Fibroblast of lung (primary cell): ENCODE data around the gene TMEM179. TPM values are rescaled to one million over a fixed set of nuclear protein-coding genes. Genes with fewer than 3 reads are reported as not detected.

Experiments
- DNase-seq, 2 donors: peaks; one replicate each; pipeline versions ENCODE4 v3.0.0 to v3.0.0-alpha.2; 2010; ENCODE audit warnings: low read depth in 2 of 2
- H2AFZ ChIP-seq: 2 replicates; pipeline ENCODE4 v1.5.1; 2012; ENCODE audit warnings: low read length, control low read depth, inconsistent platforms
- H3K27ac ChIP-seq: 2 replicates; pipeline ENCODE4 v1.5.1; 2011; ENCODE audit warnings: low read length, control low read depth; ENCODE audit not compliant: insufficient read depth
- H3K27me3 ChIP-seq: 2 replicates; pipeline ENCODE4 v1.5.1; 2011; ENCODE audit warnings: mild to moderate bottlenecking, low read length; ENCODE audit not compliant: control insufficient read depth, insufficient read depth
- H3K36me3 ChIP-seq: 2 replicates; pipeline ENCODE4 v1.5.1; 2011; ENCODE audit warnings: low read length; ENCODE audit not compliant: control insufficient read depth, insufficient read depth
- H3K4me1 ChIP-seq: 2 replicates; pipeline ENCODE4 v1.5.1; 2011; ENCODE audit warnings: low read length; ENCODE audit not compliant: control insufficient read depth, insufficient read depth; ENCODE audit errors: extremely low read depth
- H3K4me2 ChIP-seq: 2 replicates; pipeline ENCODE4 v1.5.1; 2011; ENCODE audit warnings: low read length, control low read depth; ENCODE audit not compliant: insufficient read depth; ENCODE audit errors: extremely low read depth
- H3K4me3 ChIP-seq, 4 experiments: fragments of 200-600 bp in 1 of 4; sonication (generic) in 1 of 4; replicated peaks in 1 of 4; 2 replicates each; pipeline ENCODE4 v1.5.1; 2011 to 2016; ENCODE audit warnings: low read length in 4 of 4, low read depth in 3 of 4, mild to moderate bottlenecking in 3 of 4, control low read depth in 2 of 4, inconsistent platforms in 1 of 4, mixed read lengths in 1 of 4; ENCODE audit not compliant: insufficient read depth in 1 of 4; ENCODE audit errors: control extremely low read depth in 1 of 4
- H3K79me2 ChIP-seq: 2 replicates; pipeline ENCODE4 v1.5.1; 2012; ENCODE audit warnings: mild to moderate bottlenecking, low read length, inconsistent platforms; ENCODE audit not compliant: control insufficient read depth, insufficient read depth
- H3K9ac ChIP-seq: 2 replicates; pipeline ENCODE4 v1.5.1; 2011; ENCODE audit warnings: mild to moderate bottlenecking, low read length, control low read depth; ENCODE audit not compliant: insufficient read depth
- H3K9me3 ChIP-seq: 2 replicates; pipeline ENCODE4 v1.5.1; 2012; ENCODE audit warnings: low read depth, low read length; ENCODE audit not compliant: control insufficient read depth, insufficient read depth
- H4K20me1 ChIP-seq: 2 replicates; pipeline ENCODE4 v1.5.1; 2011; ENCODE audit warnings: low read length; ENCODE audit not compliant: control insufficient read depth, insufficient read depth; ENCODE audit errors: extremely low read depth
- CTCF ChIP-seq, 2 donors: IDR thresholded peaks in 1 of 2; conservative IDR thresholded peaks in 1 of 2; 1 replicate in 1 of 2; 2 replicates in 1 of 2; pipeline ENCODE4 v1.5.1; 2011 to 2012; ENCODE audit warnings: low read length in 2 of 2, control low read depth in 1 of 2, inconsistent platforms in 1 of 2, low read depth in 1 of 2, mild to moderate bottlenecking in 1 of 2
- EZH2 ChIP-seq: IDR thresholded peaks from 2 replicates; pipeline ENCODE4 v1.5.1; 2012; ENCODE audit warnings: low read length, control low read depth, mild to moderate bottlenecking; ENCODE audit errors: missing control alignments
- polyA plus RNA-seq, 2 donors: library from polyadenylated mRNA; depleted of rRNA in 1 of 2; stranded (reverse) in 1 of 2; unstranded in 1 of 2; fragments of >200 nt; gene quantifications; 2 replicates each; pipeline ENCODE4 v1.2.1, GENCODE V29; 2011 to 2012; ENCODE audit warnings: missing spikeins in 1 of 2
- total RNA-seq: library from RNA; depleted of rRNA; stranded (reverse); fragments of >200 nt; gene quantifications from 2 replicates; pipeline ENCODE4 v1.2.1, GENCODE V29; 2014

The TMEM179 gene
- total and polyA plus RNA-seq, 2 donors (not counting 1 experiment from before 2014, with no cell fraction given) = under 0.01 to 0.03 TPM

GRCh38 chr14:104594310-104595046 lies 10.1 kb downstream of the TMEM179 start:
- Histone ChIP-seq H3K4me3 (no peak overlapping the region), H2AFZ (no peak overlapping the region), H3K27me3 (no peaks in the 10 kb centered on the region)

GRCh38 chr14:104593710-104594136 lies 10.8 kb downstream of the TMEM179 start:
- H3K79me2 ChIP-seq = no peaks in the 10 kb centered on the region
- no peak for TF ChIP-seq CTCF (conservative IDR thresholded peaks at IDR 0.05 in 1 of 2, IDR thresholded peaks at IDR 0.05 in 1 of 2; ENCODE audit: low read depth in 1 of 2, low read length in 2 of 2)
- TF ChIP-seq EZH2 = no peak
- H3K9ac ChIP-seq = no peak overlapping the region
- no peak overlapping the region for H3K4me2 ChIP-seq
- no peaks in the 10 kb centered on the region for H4K20me1 ChIP-seq
- H3K4me1 ChIP-seq = no peaks in the 10 kb centered on the region
- H2AFZ ChIP-seq = no peak overlapping the region
- no peaks in the 10 kb centered on the region for H3K27me3 ChIP-seq
- no peak overlapping the region for H3K4me3 ChIP-seq
- H3K9me3 ChIP-seq = no peaks in the 10 kb centered on the region
- no peak for DNase-seq
- H3K27ac ChIP-seq = no peak overlapping the region
- H3K36me3 ChIP-seq = no peaks in the 10 kb centered on the region

More at GRCh38 chr14:104594310-104595046, 10.1 kb downstream of the TMEM179 start:
- Histone ChIP-seq H3K36me3 (no peaks in the 10 kb centered on the region), H3K9me3 (no peaks in the 10 kb centered on the region), H3K79me2 (no peaks in the 10 kb centered on the region), H4K20me1 (no peaks in the 10 kb centered on the region), H3K4me2 (no peak overlapping the region), H3K4me1 (no peaks in the 10 kb centered on the region), H3K27ac (no peak overlapping the region), H3K9ac (no peak overlapping the region)
- TF ChIP-seq EZH2 (no peak), CTCF (conservative IDR thresholded peaks at IDR 0.05 in 1 of 2, IDR thresholded peaks at IDR 0.05 in 1 of 2; ENCODE audit: low read depth in 1 of 2, low read length in 2 of 2) (no peak)
- DNase-seq = no peak

- no peaks in the 10 kb centered on the region for H3K36me3 ChIP-seq
- no peak overlapping the region for H3K4me3 ChIP-seq
- no peaks in the 10 kb centered on the region for H3K9me3 ChIP-seq
- H3K79me2 ChIP-seq = no peaks in the 10 kb centered on the region
- no peak overlapping the region for H2AFZ ChIP-seq
- no peak overlapping the region for H3K4me2 ChIP-seq
- H3K4me1 ChIP-seq = no peaks in the 10 kb centered on the region
- DNase-seq = no peak
- no peak overlapping the region for H3K9ac ChIP-seq
- H3K27ac ChIP-seq = no peak overlapping the region
- no peaks in the 10 kb centered on the region for H4K20me1 ChIP-seq
- no peak for TF ChIP-seq CTCF (conservative IDR thresholded peaks at IDR 0.05 in 1 of 2, IDR thresholded peaks at IDR 0.05 in 1 of 2; ENCODE audit: low read depth in 1 of 2, low read length in 2 of 2)
- TF ChIP-seq EZH2 = no peak
- no peaks in the 10 kb centered on the region for H3K27me3 ChIP-seq
Observed at GRCh38 chr14:104593241-104593701, 11.3 kb downstream of the TMEM179 start.
